ENCODE data around the gene VSIG10L2. TPM values are rescaled to one million over a fixed set of nuclear protein-coding genes. Genes with fewer than 3 reads are reported as not detected.

Gene VSIG10L2
- total RNA-seq, 4 donors from 2014 or later: 2.0 to 17.2 (median 6.7) TPM

- Histone ChIP-seq H3K27me3 (no peaks in the 10 kb centered on the region), H3K9me3 (no peaks in the 10 kb centered on the region), H3K4me3 (no peak overlapping the region), H3K4me1 (no peaks in the 10 kb centered on the region), H3K36me3 (no peaks in the 10 kb centered on the region), H3K27ac (no peak overlapping the region)
- WGBS: 78% methylated on average over 15 of the region's 15 CpGs
- DNase-seq (ENCODE audit: low spot score in 2 of 2): peak in 1 of 2 donors; percentile 28
- TF ChIP-seq POLR2AphosphoS5 (IDR thresholded peaks at IDR 0.05) (no peak), EP300 (IDR thresholded peaks at IDR 0.05) (no peak), CTCF (IDR thresholded peaks at IDR 0.05) (no peak), POLR2A (IDR thresholded peaks at IDR 0.05) (no peak)
Observed at GRCh38 chr11:125945011-125945796, 640 bp upstream of the VSIG10L2 start.

GRCh38 chr11:125946712-125947418 lies 1.0 kb downstream of the VSIG10L2 start:
- H3K4me1 ChIP-seq: peaks cover 14% of the 10 kb centered on the region
- 89% methylated on average over 9 of the region's 14 CpGs for WGBS
- no peak overlapping the region for H3K27ac ChIP-seq
- H3K27me3 ChIP-seq: no peaks in the 10 kb centered on the region
- TF ChIP-seq CTCF (IDR thresholded peaks at IDR 0.05): no peak
- TF ChIP-seq EP300 (IDR thresholded peaks at IDR 0.05): no peak
- TF ChIP-seq POLR2A (IDR thresholded peaks at IDR 0.05): no peak
- no peak for TF ChIP-seq POLR2AphosphoS5 (IDR thresholded peaks at IDR 0.05)
- DNase-seq (ENCODE audit: low spot score in 2 of 2): no peak
- H3K4me3 ChIP-seq: no peak overlapping the region
- no peaks in the 10 kb centered on the region for H3K36me3 ChIP-seq
- no peaks in the 10 kb centered on the region for H3K9me3 ChIP-seq

GRCh38 chr11:125947419-125948277 lies 1.8 kb downstream of the VSIG10L2 start:
- H3K27ac ChIP-seq: no peak overlapping the region
- no peak overlapping the region for H3K4me3 ChIP-seq
- H3K9me3 ChIP-seq: no peaks in the 10 kb centered on the region
- peaks cover 21% of the 10 kb centered on the region for H3K4me1 ChIP-seq
- no peak for TF ChIP-seq CTCF (IDR thresholded peaks at IDR 0.05)
- no peaks in the 10 kb centered on the region for H3K27me3 ChIP-seq
- no peak for DNase-seq (ENCODE audit: low spot score in 2 of 2)
- H3K36me3 ChIP-seq: no peaks in the 10 kb centered on the region
- WGBS: 69% methylated on average over 2 of the region's 24 CpGs

GRCh38 chr11:125948278-125949051 lies 2.6 kb downstream of the VSIG10L2 start:
- Histone ChIP-seq H3K9me3 (no peaks in the 10 kb centered on the region), H3K36me3 (no peaks in the 10 kb centered on the region), H3K27me3 (no peaks in the 10 kb centered on the region), H3K4me1 (peaks cover 28% of the 10 kb centered on the region), H3K4me3 (no peak overlapping the region), H3K27ac (no peak overlapping the region)
- WGBS: 84% methylated on average over 14 of the region's 23 CpGs
- TF ChIP-seq POLR2AphosphoS5 (IDR thresholded peaks at IDR 0.05) (no peak), EP300 (IDR thresholded peaks at IDR 0.05) (no peak), CTCF (IDR thresholded peaks at IDR 0.05) (no peak), POLR2A (IDR thresholded peaks at IDR 0.05) (no peak)
- no peak for DNase-seq (ENCODE audit: low spot score in 2 of 2)
